HEK293 (cell line): Measurements from ENCODE around the gene VEPH1.

Experiments used
- CTCF ChIA-PET: fragments of 350-600 bp; formaldehyde crosslinking; extraction: SDS; loops from one replicate; lab custom pipeline; 2021; ENCODE audit warnings: antibody characterized with exemption; lab: Yijun Ruan, JAX
- POLR2A ChIA-PET: fragments of 300-600 bp; formaldehyde crosslinking; extraction: SDS; loops from one replicate; lab custom pipeline; 2020; ENCODE audit warnings: antibody characterized with exemption, inconsistent platforms; lab: Yijun Ruan, JAX
- H3K27ac ChIP-seq: fragments of 200-500 bp; sonication (Bioruptor generic); 2 replicates; pipeline ENCODE4 v1.5.1; 2014; ENCODE audit warnings: low read depth, low read length, control low read depth, inconsistent platforms; ENCODE audit errors: extremely low read depth
- H3K36me3 ChIP-seq, 2 experiments: fragments of 200-500 bp in 1 of 2; sonication (Bioruptor generic) in 1 of 2; 1 replicate in 1 of 2; 2 replicates in 1 of 2; pipeline ENCODE4 v1.5.1; 2014 to 2017; ENCODE audit warnings: inconsistent platforms in 2 of 2, low read length in 2 of 2; ENCODE audit not compliant: control insufficient read depth in 2 of 2, insufficient read depth in 1 of 2
- H3K4me1 ChIP-seq: fragments of 200-500 bp; sonication (Bioruptor generic); 2 replicates; pipeline ENCODE4 v1.5.1; 2014; ENCODE audit warnings: mild to moderate bottlenecking, low read length, inconsistent platforms; ENCODE audit not compliant: control insufficient read depth, insufficient read depth
- H3K4me3 ChIP-seq: 2 replicates; pipeline ENCODE4 v1.5.1; 2011; ENCODE audit warnings: low read depth, mild to moderate bottlenecking, control low read depth, low read length, moderate library complexity
- H3K9me3 ChIP-seq: fragments of 200-500 bp; sonication (Bioruptor generic); 2 replicates; pipeline ENCODE4 v1.5.1; 2014; ENCODE audit warnings: low read depth, low read length, inconsistent platforms; ENCODE audit not compliant: control insufficient read depth, insufficient read depth
- GFI1B ChIP-seq: fragments of 450-650 bp; formaldehyde crosslinking; IDR thresholded peaks from 2 replicates; pipeline ENCODE4 v1.5.1; 2016; ENCODE audit warnings: missing biosample characterization, missing genetic modification characterization
- GLIS2 ChIP-seq: fragments of 450-650 bp; formaldehyde crosslinking; IDR thresholded peaks from 2 replicates; pipeline ENCODE4 v1.5.1; 2016; ENCODE audit warnings: missing biosample characterization, missing genetic modification characterization
- KLF8 ChIP-seq: fragments of 450-650 bp; formaldehyde crosslinking; IDR thresholded peaks from 2 replicates; pipeline ENCODE4 v1.5.1; 2016; ENCODE audit warnings: missing biosample characterization, missing genetic modification characterization
- RBAK ChIP-seq: fragments of 450-650 bp; formaldehyde crosslinking; IDR thresholded peaks from 2 replicates; pipeline ENCODE4 v1.5.1; 2016; ENCODE audit warnings: missing biosample characterization, missing genetic modification characterization
- YY1 ChIP-seq: fragments of 450-650 bp; formaldehyde crosslinking; IDR thresholded peaks from 2 replicates; pipeline ENCODE4 v1.5.1; 2018; ENCODE audit warnings: missing biosample characterization, missing genetic modification characterization
- ZIC2 ChIP-seq: fragments of 450-650 bp; formaldehyde crosslinking; IDR thresholded peaks from 2 replicates; pipeline ENCODE4 v1.5.1; 2016; ENCODE audit warnings: missing biosample characterization, missing genetic modification characterization
- ZNF157 ChIP-seq: fragments of 450-650 bp; formaldehyde crosslinking; IDR thresholded peaks from 2 replicates; pipeline ENCODE4 v1.5.1; 2016; ENCODE audit warnings: missing biosample characterization, missing genetic modification characterization
- ZNF202 ChIP-seq: fragments of 450-650 bp; formaldehyde crosslinking; IDR thresholded peaks from 2 replicates; pipeline ENCODE4 v1.5.1; 2016; ENCODE audit warnings: missing biosample characterization, missing genetic modification characterization, borderline replicate concordance
- ZNF221 ChIP-seq: fragments of 450-650 bp; formaldehyde crosslinking; IDR thresholded peaks from 2 replicates; pipeline ENCODE4 v1.5.1; 2017; ENCODE audit warnings: missing biosample characterization, missing genetic modification characterization, borderline replicate concordance
- ZNF416 ChIP-seq: fragments of 450-650 bp; formaldehyde crosslinking; IDR thresholded peaks from 2 replicates; pipeline ENCODE4 v1.5.1; 2016; ENCODE audit warnings: missing biosample characterization, missing genetic modification characterization
- ZNF501 ChIP-seq: fragments of 450-650 bp; formaldehyde crosslinking; IDR thresholded peaks from 2 replicates; pipeline ENCODE4 v1.5.1; 2016; ENCODE audit warnings: missing biosample characterization, missing genetic modification characterization
- ZNF514 ChIP-seq: fragments of 450-650 bp; formaldehyde crosslinking; IDR thresholded peaks from 2 replicates; pipeline ENCODE4 v1.5.1; 2016; ENCODE audit warnings: missing biosample characterization, missing genetic modification characterization
- ZNF560 ChIP-seq: fragments of 450-650 bp; formaldehyde crosslinking; IDR thresholded peaks from 2 replicates; pipeline ENCODE4 v1.5.1; 2017; ENCODE audit warnings: missing biosample characterization, missing genetic modification characterization, borderline replicate concordance
- ZNF585B ChIP-seq: fragments of 450-650 bp; formaldehyde crosslinking; IDR thresholded peaks from 2 replicates; pipeline ENCODE4 v1.5.1; 2016; ENCODE audit warnings: missing biosample characterization, missing genetic modification characterization
- ZNF645 ChIP-seq: fragments of 450-650 bp; formaldehyde crosslinking; IDR thresholded peaks from 2 replicates; pipeline ENCODE4; 2016; ENCODE audit warnings: missing biosample characterization, missing genetic modification characterization
- ZNF670 ChIP-seq: fragments of 450-650 bp; formaldehyde crosslinking; IDR thresholded peaks from 2 replicates; pipeline ENCODE4 v1.5.1; 2016; ENCODE audit warnings: missing biosample characterization, missing genetic modification characterization, low read depth
- ZNF677 ChIP-seq: fragments of 450-650 bp; IDR thresholded peaks from 2 replicates; pipeline ENCODE4 v1.5.0; 2018; ENCODE audit warnings: missing biosample characterization, mild to moderate bottlenecking, missing genetic modification characterization, moderate library complexity
- ZNF704 ChIP-seq: fragments of 450-650 bp; formaldehyde crosslinking; IDR thresholded peaks from 2 replicates; pipeline ENCODE4 v1.5.1; 2016; ENCODE audit warnings: missing biosample characterization, missing genetic modification characterization
- ZNF76 ChIP-seq: fragments of 450-650 bp; formaldehyde crosslinking; IDR thresholded peaks from 2 replicates; pipeline ENCODE4; 2016; ENCODE audit warnings: low read depth, missing biosample characterization, missing genetic modification characterization, borderline replicate concordance
- ZNF785 ChIP-seq: fragments of 450-650 bp; formaldehyde crosslinking; IDR thresholded peaks from 2 replicates; pipeline ENCODE4 v1.5.1; 2016; ENCODE audit warnings: missing biosample characterization, missing genetic modification characterization

VEPH1 gene

GRCh38 chr3:157220211-157220610 lies 283.0 kb downstream of the VEPH1 start:
- Histone ChIP-seq H3K4me3 (no peak overlapping the region), H3K27ac (no peak overlapping the region), H3K36me3 (no peaks in the 10 kb centered on the region), H3K4me1 (no peaks in the 10 kb centered on the region), H3K9me3 (no peaks in the 10 kb centered on the region)
- POLR2A ChIA-PET: no interaction called here
- no peak for TF ChIP-seq GLIS2 (tag by site-specific recombination)
- TF ChIP-seq, all 188 proteins: peak for 0
- CTCF ChIA-PET: interaction anchor here (0.9 kb wide), 1 partner anchor 8 kb away, joined by 3 read pairs; no protein-coding TSS in a partner anchor

- CTCF ChIA-PET: interaction anchor here (1.2 kb wide), 1 partner anchor 15 kb away, joined by 3 read pairs; no protein-coding TSS in a partner anchor
- Histone ChIP-seq H3K4me1 (no peaks in the 10 kb centered on the region), H3K36me3 (no peaks in the 10 kb centered on the region), H3K4me3 (no peak overlapping the region), H3K27ac (no peak overlapping the region), H3K9me3 (no peaks in the 10 kb centered on the region)
- POLR2A ChIA-PET: no interaction called here
- no peak for TF ChIP-seq ZNF785 (tag by site-specific recombination)
- TF ChIP-seq ZNF76 (tag by site-specific recombination): no peak
- TF ChIP-seq ZNF704 (tag by site-specific recombination): no peak
- no peak for TF ChIP-seq ZNF501 (tag by site-specific recombination)
- TF ChIP-seq ZNF670 (tag by site-specific recombination): no peak
- no peak for TF ChIP-seq GFI1B
- no peak for TF ChIP-seq KLF8 (tag by site-specific recombination)
- no peak for TF ChIP-seq ZIC2
- no peak for TF ChIP-seq RBAK (tag by site-specific recombination)
- no peak for TF ChIP-seq ZNF560 (tag by site-specific recombination)
- no peak for TF ChIP-seq ZNF677 (tag by site-specific recombination)
- TF ChIP-seq ZNF416 (tag by site-specific recombination): no peak
- no peak for TF ChIP-seq ZNF202 (tag by site-specific recombination)
- no peak for TF ChIP-seq ZNF645 (tag by site-specific recombination)
- TF ChIP-seq YY1 (tag by site-specific recombination): no peak
- no peak for TF ChIP-seq ZNF514 (tag by site-specific recombination)
- no peak for TF ChIP-seq ZNF157 (tag by site-specific recombination)
- no peak for TF ChIP-seq ZNF585B (tag by site-specific recombination)
- no peak for TF ChIP-seq ZNF221 (tag by site-specific recombination)
Observed at GRCh38 chr3:157219215-157219614, 284.0 kb downstream of the VEPH1 start.
